DMS 273 (cell line): Measurements from ENCODE around the gene MED31.
"Not testable (repeated sequence)": the region's sequence is repeated elsewhere in the genome, so short reads cannot be mapped to it uniquely, and the experiment has no call there.

Source experiments
- DNase-seq: peaks from one replicate; lab custom pipeline; 2025; ENCODE audit not compliant: unreplicated experiment; lab: John Stamatoyannopoulos, UW

The MED31 gene

DNA sequence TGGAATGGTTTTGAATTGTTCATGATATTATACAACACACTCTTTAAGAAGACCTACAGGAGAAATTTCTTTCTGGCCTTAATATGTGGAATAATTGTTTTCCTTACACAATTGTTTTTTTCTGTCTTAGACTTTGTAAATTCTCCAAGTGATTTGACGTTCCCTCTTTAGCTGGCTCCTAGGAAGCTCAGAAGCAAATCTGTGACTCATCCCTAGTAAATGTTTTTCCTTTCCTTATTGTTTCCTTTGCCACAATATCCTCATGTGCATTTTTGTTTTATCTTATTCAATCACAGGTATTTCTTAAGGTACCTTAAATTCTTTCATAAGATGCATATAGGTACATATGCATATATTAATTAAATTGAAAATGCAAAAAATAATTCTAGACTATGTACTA is 24.4 kb downstream of the MED31 start:
- DNase-seq: no peak

DNA sequence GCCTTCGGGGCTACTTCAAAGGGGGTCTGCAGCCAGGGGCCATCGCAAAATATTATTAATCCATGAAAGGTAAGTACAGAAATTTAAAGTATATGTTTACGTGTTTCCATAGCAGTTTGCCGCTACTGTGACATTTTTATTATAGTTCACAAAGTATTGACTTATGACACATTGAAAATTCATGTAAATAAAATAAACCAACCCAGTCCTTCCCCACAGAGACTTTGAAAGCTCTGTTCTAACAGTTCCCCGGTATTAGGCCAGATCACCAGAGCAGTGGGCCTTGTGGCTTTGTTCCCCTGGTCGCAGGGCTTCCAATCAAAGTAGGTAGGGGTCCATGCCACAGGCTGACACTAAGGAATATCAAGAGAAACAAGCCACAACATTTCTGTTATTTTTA is 24.8 kb downstream of the MED31 start:
- DNase-seq: no peak

DNA sequence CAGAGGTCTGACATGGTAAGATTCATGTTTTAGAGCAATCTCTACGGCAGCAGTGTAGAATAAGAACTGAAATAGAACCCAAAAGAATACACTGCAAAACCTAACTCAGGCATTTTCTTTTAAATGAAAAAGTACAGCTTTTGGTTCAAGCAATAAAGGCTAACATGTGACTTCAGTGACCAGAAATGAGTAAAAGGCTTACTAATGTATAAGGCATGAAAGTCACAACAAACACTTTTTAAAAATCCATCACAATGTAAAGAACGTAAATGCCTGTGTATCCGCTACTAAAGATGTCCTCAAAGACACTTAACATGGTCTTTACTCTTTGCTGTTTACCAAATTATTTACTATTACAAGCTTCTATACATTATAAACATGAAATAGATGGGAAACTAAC is 27.5 kb downstream of the MED31 start:
- no peak for DNase-seq

DNA sequence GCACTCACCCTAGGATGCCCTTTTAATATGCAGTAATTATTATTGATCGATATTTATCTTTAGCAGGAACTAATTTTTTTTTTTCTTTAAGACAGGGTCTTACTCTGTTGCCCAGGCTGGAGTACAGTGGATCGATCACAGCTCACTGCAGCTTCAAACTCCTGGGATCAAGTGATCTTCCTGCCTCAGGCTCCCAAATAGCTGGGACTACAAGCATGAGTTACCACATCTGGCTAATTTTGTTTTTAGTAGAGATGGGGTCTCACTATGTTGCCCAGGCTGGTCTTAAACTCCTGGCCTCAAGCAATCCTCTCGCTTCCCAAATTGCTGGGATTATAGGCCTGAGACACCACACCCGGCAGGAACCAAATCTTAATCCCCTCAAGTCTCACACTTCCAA is 40.2 kb downstream of the MED31 start:
- DNase-seq: no peak

DNA sequence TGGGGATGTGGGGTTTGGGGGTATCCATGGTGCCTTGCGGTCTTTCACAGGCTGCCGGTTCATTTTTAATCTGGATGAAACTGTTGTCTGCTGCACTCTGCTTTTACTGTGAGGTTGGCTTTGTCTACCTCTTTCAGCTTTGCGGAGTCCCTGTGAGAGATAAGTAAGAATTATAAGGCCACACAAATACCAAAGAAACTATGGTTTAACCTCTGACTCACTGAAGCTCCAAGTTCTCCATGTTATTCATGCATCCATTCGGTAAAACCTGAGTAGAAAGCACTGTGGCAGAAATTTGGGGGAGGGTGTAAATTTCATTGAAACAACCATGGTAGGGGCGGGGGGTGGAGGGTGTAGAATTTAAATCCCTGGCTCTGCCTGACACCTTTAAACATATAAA is 41.4 kb downstream of the MED31 start:
- no peak for DNase-seq

DNA sequence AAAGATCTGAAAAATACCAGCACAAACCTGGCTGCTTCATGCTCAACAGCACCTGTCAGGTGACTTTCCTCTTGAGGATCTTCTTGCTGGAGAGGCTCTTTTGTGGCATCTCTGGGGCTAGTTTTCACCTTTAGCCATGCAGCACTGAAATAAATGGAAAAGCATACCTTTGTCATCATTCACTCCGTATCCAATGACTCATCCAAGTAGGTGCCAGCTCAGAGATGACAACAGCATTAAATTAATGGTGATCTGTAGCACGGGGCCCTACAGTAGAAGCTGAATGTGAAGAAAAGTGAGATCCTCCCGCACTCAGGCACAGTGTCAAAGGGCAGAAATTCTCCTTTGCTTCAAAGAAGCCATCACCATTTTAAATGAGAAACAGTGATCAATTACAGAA is 43.1 kb downstream of the MED31 start:
- DNase-seq: no peak

DNA sequence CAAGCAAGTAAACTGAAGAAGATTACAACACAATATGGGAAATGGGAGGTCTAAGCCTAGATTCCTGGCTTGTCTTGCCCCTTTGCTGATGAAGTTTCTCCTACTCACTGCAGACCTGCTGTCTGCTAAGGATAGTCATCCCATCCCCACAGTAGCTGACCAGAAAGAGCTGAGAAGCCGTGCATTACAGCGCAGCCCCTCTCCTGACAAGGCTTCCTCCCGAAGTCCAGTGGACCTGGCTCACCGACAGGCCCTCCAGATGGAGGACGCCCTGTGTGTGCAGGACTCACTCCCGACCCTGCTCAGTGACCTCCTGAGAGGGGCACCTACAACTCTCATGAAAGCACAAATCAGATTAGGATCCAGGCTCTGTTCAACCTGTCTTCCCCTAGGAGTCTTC is 46.3 kb downstream of the MED31 start:
- no peak for DNase-seq

DNA sequence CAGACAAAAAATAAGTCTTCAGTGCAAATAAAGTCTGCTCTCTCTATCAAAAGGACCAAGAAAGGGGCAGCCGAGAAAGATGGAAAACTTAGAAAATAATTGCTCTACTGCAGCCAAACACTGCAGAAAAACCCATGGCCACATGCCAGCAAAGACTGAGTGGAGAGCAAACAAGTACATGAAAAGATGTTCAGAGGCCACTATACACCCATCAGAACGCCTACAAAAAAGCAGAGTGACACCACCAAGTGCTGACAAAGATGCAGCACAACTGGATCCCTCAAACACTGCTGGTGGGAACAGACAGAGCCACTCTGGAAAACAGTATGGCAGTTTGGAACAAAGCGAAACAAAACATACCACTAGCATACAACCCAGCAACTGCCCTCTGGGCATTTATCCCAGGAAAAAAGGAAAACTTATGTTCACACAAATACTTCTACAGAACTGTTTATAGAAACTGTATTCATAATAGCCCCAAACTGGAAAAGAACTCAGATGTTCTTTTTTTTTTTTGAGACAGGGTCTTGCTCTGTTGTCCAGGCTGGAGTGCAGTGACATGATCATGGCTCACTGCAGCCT is 47.6 kb downstream of the MED31 start:
- peak; percentile 11 for DNase-seq

DNA sequence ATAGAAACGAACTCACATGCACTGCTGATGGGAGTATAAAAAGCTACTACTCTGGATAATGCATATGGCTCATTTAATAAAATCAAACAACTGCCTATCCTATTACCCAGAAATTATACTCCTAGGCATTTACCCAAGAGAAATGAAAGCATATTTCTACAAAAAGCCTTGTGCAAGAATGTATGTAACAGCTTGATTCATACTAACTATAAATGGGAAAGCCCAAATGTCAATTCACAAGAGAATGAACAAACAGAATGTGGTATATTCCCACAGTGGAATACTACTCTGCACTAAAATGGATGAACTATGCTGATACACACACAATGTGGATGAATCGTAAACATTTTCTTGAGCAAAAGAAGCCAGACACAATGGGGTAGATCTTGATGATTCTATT is 49.3 kb downstream of the MED31 start:
- no peak for DNase-seq

DNA sequence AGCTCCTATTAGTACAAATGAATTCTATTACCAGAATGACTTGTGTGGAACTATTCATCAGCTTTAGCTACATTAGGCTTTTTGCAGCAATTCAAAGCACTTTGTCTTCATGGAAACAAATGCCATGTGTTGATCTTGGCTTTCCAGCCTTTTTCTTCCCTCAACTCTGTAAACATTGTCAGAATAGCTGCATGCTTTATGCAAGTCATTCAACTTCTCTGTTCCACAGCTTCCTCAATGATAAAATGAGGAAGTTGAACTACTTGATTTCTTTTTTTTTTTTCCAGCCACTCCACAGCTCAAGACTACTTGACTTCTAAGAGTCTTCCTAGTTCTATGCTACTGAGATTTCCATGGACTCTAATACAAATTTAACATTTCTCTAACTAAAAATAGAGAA is 52.0 kb downstream of the MED31 start:
- no peak for DNase-seq

DNA sequence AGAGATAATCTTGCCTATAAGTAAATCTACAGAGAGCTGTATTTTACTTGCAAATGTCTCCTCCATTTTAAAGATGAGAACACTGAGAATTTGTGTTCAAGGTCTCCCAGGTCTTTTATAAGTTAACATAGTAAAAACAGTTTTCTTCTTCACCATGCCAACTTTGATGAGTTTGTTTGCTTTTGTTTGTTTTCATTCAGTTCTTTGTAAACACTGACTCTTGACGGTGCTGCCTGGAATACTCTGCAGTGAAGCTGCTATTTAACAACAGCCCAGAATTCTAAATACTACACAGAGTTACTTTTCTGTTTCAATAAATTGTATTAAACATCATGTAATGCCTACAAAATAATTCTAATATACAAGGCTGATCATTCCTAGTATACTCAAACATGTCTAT is 53.7 kb downstream of the MED31 start:
- no peak for DNase-seq

DNA sequence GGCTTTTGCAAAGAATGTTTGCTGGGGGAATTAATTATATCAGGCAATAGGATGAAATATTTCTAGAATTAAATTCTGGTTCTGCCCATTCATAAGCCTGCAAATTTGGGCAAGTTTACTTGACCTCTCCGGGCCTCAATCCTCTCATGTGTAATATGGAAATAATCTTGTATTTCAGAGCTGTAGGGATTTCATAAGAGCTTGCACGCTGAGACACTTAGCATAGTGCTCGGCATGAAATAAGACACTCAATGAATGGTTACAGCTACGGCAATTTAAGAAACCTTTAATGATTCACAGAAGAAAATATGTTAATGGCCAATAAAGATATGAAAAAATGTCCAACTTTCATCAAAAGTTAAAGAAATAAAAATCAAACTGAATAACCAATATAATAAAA is 54.5 kb downstream of the MED31 start:
- DNase-seq: no peak

DNA sequence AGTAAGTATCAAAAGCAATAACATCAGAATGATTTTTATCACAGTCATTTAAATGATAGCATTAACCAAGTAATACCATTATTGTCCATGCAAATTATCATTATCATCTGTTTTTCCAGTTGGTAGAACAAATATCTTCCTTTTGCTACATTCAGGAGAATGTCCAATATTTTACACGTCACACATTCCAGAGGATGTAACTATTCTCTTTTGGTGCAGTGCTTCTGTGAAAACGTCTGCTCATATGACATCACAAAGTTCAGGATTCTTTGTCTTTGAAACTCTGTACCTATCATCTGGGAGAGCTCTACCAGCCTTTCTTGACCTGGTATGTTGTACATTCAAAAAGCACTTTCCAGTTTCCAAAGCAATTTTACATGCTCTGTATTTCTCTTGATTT is 54.9 kb downstream of the MED31 start:
- DNase-seq: no peak

DNA sequence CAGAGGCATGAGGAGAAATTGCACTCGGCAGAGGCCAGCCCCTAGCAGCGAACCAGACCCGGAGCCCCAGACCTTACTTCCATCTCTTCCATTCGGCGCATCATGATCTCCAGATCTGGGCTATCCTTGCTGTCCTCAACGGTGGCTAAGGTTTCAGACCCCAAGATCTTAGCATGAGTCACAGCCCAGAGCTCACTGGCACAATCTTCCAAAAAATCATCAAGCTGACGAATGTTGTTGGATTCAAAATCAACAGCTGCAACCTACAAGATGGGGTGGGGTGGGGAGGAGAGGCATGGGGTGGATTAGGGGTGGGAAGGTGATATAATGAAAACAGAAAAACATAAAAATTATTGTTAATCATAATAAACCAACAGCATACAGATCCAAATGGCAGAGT is 55.3 kb downstream of the MED31 start:
- no peak for DNase-seq

DNA sequence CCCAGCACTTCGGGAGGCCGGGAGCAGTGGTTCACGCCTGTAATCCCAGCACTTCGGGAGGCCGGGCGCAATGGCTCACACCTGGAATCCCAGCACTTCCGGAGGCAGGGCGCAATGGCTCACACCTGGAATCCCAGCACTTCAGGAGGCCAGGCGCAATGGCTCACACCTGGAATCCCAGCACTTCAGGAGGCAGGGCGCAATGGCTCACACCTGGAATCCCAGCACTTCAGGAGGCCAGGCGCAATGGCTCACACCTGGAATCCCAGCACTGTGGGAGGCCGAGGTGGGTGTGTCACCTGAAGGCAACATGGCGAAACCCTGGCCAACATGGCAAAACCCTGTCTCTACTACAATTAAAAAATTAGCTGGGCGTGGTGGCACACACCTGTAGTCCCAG is 58.0 kb downstream of the MED31 start:
- DNase-seq: not testable (repeated sequence)
